ENCODE results near the gene ELOVL1. TPM values are rescaled to one million over a fixed set of nuclear protein-coding genes. Genes with fewer than 3 reads are reported as not detected.

Gene ELOVL1
- polyA plus RNA-seq, 1 donor (not counting 4 experiments of a cell fraction or from before 2014, with no cell fraction given), result 283 TPM

- H3K4me2 ChIP-seq (ENCODE audit: control insufficient read depth, extremely low read depth, insufficient read depth, low read depth, low read length), result no peak overlapping the region
- dilution Hi-C loops (cut with MboI; ENCODE audit: extremely low pct_ligation_motif_present, low sequenced_read_pairs), result no loop called here
- no peaks in the 10 kb centered on the region for H3K79me2 ChIP-seq (ENCODE audit: control insufficient read depth, insufficient read depth, low read length)
- H3K4me3 ChIP-seq (ENCODE audit: control insufficient read depth in 2 of 3, extremely low read depth in 1 of 3, insufficient read depth in 2 of 3, low read depth in 1 of 3, low read length in 3 of 3), result no peak overlapping the region
- no peaks in the 10 kb centered on the region for H3K36me3 ChIP-seq (ENCODE audit: control insufficient read depth in 2 of 2, extremely low read depth in 1 of 2, insufficient read depth in 2 of 2, low read length in 2 of 2)
- no peaks in the 10 kb centered on the region for H3K9me3 ChIP-seq (ENCODE audit: control insufficient read depth, low read depth, low read length)
- TF ChIP-seq CTCF (optimal IDR thresholded peaks at IDR 0.05 in 1 of 3, IDR thresholded peaks at IDR 0.05 in 1 of 3, conservative IDR thresholded peaks at IDR 0.05 in 1 of 3; ENCODE audit: extremely low read depth in 1 of 3, insufficient read depth in 2 of 3, low read length in 3 of 3) (no peak), EZH2 (IDR thresholded peaks at IDR 0.05; ENCODE audit: low read length) (no peak)
- no peaks in the 10 kb centered on the region for H3K9me1 ChIP-seq (ENCODE audit: control insufficient read depth, extremely low read depth, insufficient read depth, low read length)
- H3K27me3 ChIP-seq (ENCODE audit: control insufficient read depth, extremely low read depth, insufficient read depth, low read length), result no peaks in the 10 kb centered on the region
- H3K9ac ChIP-seq (ENCODE audit: control insufficient read depth, extremely low read depth, insufficient read depth, low read length), result no peak overlapping the region
- H4K20me1 ChIP-seq (ENCODE audit: control insufficient read depth, extremely low read depth, insufficient read depth, low read length), result no peaks in the 10 kb centered on the region
- H2AFZ ChIP-seq (ENCODE audit: control insufficient read depth, low read length), result no peak overlapping the region
- FAIRE-seq (no peak), DNase-seq (ENCODE audit: low read depth, low spot score) (no peak)
- H3K4me1 ChIP-seq (ENCODE audit: control insufficient read depth, extremely low read depth, insufficient read depth, low read length), result peaks cover 17% of the 10 kb centered on the region
- H3K27ac ChIP-seq (ENCODE audit: control insufficient read depth, insufficient read depth, low read length), result no peak overlapping the region
Observed at GRCh38 chr1:43352881-43353280, 14.9 kb downstream of the ELOVL1 start.

DNA sequence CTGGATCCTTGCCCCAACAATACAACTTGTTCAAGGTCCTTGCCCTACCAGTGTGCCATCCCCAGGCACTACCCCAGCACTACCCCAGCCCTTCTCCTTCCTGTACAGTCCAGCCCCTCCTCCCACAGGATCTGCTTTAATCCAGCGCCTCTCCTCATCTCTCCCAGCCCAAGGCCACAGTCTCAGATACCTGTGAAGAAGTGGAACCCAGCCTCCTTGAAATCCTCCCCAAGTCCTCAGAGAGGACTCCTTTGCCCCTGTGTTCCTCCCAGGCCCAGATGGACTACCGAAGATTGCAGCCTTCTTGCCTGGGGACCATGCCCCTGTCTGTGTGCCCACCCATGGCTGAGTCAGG lies 15.5 kb downstream of the ELOVL1 start:
- Histone ChIP-seq H3K79me2 (ENCODE audit: control insufficient read depth, insufficient read depth, low read length) (no peaks in the 10 kb centered on the region), H2AFZ (ENCODE audit: control insufficient read depth, low read length) (no peak overlapping the region), H3K4me1 (ENCODE audit: control insufficient read depth, extremely low read depth, insufficient read depth, low read length) (peaks cover 16% of the 10 kb centered on the region), H3K9me1 (ENCODE audit: control insufficient read depth, extremely low read depth, insufficient read depth, low read length) (no peaks in the 10 kb centered on the region), H4K20me1 (ENCODE audit: control insufficient read depth, extremely low read depth, insufficient read depth, low read length) (no peaks in the 10 kb centered on the region), H3K27me3 (ENCODE audit: control insufficient read depth, extremely low read depth, insufficient read depth, low read length) (no peaks in the 10 kb centered on the region), H3K36me3 (ENCODE audit: control insufficient read depth in 2 of 2, extremely low read depth in 1 of 2, insufficient read depth in 2 of 2, low read length in 2 of 2) (no peaks in the 10 kb centered on the region), H3K9ac (ENCODE audit: control insufficient read depth, extremely low read depth, insufficient read depth, low read length) (no peak overlapping the region), H3K4me2 (ENCODE audit: control insufficient read depth, extremely low read depth, insufficient read depth, low read depth, low read length) (no peak overlapping the region), H3K9me3 (ENCODE audit: control insufficient read depth, low read depth, low read length) (no peaks in the 10 kb centered on the region), H3K27ac (ENCODE audit: control insufficient read depth, insufficient read depth, low read length) (no peak overlapping the region), H3K4me3 (ENCODE audit: control insufficient read depth in 2 of 3, extremely low read depth in 1 of 3, insufficient read depth in 2 of 3, low read depth in 1 of 3, low read length in 3 of 3) (no peak overlapping the region)
- TF ChIP-seq EZH2 (IDR thresholded peaks at IDR 0.05; ENCODE audit: low read length) (no peak), CTCF (optimal IDR thresholded peaks at IDR 0.05 in 1 of 3, IDR thresholded peaks at IDR 0.05 in 1 of 3, conservative IDR thresholded peaks at IDR 0.05 in 1 of 3; ENCODE audit: extremely low read depth in 1 of 3, insufficient read depth in 2 of 3, low read length in 3 of 3) (no peak)
- dilution Hi-C loops (cut with MboI; ENCODE audit: extremely low pct_ligation_motif_present, low sequenced_read_pairs), result no loop called here
- FAIRE-seq (no peak), DNase-seq (ENCODE audit: low read depth, low spot score) (no peak)

Measured in keratinocyte (primary cell).